ENCODE data around the gene PIMREG.

DNA sequence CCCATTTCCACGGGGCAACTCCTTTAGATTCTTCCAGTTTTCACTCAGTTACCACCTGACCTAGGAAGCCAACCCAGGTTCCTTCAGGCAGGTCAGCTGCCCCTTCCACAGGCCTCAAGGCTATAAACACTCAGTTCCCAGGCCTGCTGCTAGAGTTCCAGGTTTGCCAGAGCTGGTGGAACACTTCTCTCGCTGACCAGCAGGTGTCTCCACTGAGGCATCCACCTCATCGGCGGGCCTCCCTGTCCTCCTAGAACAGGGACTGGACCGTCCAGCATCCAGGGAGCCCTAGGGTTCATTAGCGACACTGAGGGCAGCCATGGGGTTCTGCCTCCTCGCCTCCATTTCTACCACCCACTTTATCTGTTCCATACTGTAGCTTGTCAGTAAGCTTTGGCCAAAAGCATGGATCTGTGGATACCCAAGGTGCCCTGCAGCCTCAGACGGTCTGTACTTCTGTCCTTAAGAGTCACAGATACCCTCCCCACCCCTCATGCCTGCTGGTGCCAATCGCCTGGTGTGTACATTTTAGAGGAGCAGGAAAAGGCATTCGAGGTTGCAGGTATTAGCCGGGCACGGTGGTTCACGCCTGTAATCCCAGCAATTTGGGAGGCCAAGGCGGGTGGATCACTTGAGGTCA, 29.0 kb downstream of the PIMREG start:
- TF ChIP-seq POLR2A (IDR thresholded peaks at IDR 0.05; ENCODE audit: extremely low read depth, insufficient read length) = no peak
- TF ChIP-seq, protein P1, sequence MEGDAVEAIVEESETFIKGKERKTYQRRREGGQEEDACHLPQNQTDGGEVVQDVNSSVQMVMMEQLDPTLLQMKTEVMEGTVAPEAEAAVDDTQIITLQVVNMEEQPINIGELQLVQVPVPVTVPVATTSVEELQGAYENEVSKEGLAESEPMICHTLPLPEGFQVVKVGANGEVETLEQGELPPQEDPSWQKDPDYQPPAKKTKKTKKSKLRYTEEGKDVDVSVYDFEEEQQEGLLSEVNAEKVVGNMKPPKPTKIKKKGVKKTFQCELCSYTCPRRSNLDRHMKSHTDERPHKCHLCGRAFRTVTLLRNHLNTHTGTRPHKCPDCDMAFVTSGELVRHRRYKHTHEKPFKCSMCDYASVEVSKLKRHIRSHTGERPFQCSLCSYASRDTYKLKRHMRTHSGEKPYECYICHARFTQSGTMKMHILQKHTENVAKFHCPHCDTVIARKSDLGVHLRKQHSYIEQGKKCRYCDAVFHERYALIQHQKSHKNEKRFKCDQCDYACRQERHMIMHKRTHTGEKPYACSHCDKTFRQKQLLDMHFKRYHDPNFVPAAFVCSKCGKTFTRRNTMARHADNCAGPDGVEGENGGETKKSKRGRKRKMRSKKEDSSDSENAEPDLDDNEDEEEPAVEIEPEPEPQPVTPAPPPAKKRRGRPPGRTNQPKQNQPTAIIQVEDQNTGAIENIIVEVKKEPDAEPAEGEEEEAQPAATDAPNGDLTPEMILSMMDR (IDR thresholded peaks at IDR 0.05; ENCODE audit: low read depth, low read length) = peak; percentile 78

Measured in NB4 (cell line).